Hippocampal formation (tissue), 2 donors: Measurements from ENCODE around the gene CABCOCO1.
A peak's percentile ranks its signal among the peaks of the same experiment; 100 is the strongest.

Experiments
- DNase-seq, 2 donors: peaks; one replicate each; lab custom pipeline; 2025; lab: John Stamatoyannopoulos, UW

The CABCOCO1 gene

DNA sequence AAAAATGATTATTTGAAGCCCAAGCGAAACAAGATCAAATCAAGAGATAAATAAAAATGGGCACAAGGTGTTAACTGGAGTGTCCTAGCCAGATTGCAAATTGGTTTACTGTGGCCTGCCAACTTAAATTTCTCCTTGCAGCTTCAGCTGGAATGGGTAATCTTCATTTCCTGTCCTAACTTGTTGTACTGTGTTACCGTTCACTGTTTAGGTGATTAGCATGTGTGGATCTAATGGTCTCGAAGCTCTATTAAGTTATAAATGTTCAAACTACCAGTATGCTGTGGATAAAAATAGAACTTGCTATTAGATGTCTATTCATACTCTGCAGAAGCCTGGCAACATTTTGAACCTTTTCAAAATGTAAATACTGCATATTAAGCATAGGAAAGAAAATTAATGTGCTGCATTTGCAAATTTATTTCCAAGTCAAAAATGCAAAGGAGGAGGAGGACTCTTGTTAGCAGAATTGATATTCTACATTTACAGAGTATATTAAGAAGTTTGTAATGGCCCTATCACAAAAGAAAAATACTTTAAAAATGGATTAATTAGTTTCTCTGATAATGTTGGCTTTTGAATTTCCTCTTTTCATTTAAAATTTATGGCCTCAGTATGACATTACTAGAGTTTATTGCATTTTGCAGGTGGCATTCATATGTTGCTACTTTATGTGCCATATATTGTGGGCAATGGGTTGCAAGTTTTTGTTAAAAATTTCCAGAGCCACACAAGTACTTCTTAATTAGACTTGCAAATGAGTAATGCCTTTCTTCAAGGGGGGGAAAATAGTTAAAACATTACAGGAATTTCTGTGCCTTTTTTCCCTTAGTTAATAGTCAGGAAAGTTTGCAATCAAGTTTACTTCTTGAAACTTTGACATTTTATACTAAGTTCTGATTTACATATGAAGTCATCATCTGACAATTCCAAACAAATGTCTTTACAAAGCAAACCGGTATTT, 92.1 kb downstream of the CABCOCO1 start:
- DNase-seq, result no peak

DNA sequence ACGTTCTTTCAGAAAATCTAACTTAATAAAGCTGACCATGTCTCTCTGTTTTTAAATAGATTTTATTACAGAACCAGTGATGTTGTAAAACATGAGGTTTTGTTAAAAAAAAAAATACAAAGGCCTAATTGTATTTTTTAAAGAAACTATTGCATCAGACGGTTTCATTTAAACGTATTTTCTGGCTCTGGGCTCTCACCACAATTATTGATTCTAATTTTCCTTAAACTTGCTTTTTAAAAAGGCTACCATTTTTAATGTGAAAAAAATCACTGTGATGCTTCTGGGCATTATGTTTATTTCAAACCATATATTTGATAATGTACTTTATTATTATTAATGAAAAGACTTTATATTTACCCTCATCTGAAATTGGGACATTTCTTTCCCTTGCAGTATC, 94.3 kb downstream of the CABCOCO1 start:
- no peak for DNase-seq

DNA sequence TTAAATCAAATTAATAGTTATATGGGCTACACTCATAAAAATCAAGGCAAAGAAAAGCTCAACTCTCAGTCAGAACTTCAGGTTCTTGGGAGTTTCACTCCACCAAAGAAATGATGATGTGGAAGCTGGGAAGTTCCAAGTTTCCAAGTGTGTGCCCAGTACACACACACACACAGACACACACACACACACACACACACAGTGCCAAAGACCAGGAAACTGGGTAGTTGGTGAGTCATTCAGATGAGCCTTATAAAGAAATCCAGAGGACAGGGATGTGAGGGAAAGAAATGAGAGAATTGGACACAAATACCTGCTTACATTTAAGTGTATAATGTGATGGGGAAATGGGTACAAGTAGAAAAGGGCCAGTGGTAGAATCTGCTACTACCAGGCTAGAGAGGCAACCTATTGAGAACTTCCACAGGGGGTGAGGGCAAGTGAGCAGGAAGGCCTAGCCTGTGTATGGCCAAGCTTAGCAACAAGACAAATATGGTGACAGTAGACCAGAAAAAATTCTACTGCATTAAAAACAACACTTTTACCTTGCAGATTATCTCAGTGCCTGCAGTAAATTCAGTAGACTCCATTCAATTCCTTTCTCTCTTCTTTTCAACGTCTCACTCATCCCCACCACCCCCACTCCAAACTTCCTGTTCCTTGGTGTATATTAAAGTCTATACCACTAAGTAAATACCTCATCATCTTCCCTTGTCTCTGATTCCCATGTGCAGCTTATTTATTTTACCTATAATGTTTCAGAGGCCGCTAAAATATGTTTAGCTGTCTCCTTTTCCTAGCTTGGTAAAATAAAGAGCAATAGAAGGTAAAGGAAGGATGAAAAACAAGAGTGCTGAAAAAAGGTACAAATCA, 95.0 kb downstream of the CABCOCO1 start:
- DNase-seq, result no peak

DNA sequence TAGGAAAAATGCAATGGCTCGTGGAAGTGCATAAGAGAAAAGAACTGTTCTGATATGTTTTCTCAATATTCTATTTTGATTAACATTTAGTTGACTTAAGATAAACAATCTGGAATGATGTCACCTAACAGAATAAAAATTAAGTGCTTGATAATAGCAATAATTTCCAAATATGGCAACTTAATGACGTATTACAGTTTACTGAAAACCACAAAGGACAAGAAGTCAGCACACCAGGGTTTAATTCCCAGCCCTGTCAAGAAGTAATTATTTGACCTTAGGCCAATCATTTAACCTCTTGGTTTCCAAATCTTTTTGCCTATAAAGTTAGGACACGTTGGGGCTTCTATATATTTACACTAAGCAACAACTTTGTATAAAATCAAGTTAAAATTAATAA, 95.7 kb downstream of the CABCOCO1 start:
- DNase-seq, result no peak

DNA sequence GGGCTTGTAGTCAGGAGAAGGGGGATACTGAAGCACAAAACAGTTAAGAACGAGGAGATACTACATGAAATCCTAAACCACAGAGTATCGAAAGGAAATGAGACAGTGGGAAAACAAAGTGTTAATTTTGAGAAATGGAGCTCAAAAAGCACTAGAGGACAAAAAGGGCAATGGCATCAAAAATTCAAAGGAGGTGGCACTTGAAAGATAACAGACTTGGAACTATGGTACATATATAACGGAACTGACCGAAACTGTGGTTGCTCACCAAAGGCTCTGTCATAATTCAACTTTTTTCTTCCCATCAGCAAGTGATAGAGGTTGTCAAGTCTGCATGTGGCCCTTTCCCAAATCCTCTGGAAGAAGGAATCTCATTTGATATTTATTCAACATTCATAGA, 97.0 kb downstream of the CABCOCO1 start:
- DNase-seq, result no peak

DNA sequence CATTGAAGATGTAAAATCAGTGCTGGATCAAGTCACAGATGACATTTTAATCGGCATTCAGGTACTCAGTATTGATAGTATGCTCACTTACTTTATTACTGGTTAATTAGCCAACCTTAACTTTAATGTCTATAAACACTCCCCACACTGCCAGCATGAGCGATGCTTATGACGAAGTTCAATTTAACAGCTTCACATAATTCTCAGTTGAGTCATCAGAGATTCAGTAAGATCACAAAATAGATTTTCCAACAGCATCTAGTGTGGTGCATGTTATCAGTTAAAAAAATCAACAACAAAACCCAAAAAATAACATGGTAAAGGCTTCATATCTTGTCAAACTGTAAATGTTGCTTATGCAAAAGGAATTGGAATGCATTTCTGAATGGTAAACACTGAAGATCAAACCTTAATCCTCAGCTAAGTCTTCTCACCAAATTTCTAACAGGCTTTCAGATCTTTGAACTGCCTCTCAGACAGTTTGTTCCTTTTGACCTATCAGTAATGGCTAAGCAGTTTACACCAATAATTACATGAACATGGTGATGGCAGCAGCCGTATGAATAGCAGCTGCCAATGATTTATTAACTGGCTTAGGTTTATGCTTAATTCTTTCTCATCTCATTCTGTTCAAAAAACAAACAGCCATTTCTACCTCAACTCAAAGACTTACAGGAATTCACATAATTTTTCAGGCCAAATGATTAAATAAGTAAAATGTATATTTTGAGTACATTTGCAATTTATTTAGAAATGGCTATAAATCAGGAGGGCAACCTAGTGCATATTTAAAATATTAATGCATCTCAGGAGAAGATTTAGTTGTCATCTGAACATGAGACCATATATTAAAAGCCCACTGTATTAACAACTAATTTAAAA, 98.5 kb downstream of the CABCOCO1 start:
- no peak for DNase-seq

DNA sequence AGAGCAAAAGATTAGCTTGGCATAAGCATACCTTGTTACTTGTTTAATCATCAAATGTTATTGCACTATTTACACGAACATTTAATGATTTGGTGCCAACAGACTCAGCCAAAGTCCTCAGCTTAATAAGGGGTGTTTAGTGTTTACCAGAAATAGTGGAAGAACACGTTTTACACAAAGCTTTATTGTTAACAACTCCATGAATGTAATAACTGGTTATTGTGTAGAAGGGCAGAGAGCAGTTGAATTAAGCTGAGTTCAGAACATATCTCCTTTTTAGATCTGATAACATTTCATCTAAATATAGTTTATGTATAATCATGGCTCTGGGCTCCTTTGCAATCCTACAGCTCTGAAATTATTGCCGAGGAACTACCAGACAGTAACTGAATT, 99.1 kb downstream of the CABCOCO1 start:
- peak in 1 of 2 donors; percentile 18 for DNase-seq

DNA sequence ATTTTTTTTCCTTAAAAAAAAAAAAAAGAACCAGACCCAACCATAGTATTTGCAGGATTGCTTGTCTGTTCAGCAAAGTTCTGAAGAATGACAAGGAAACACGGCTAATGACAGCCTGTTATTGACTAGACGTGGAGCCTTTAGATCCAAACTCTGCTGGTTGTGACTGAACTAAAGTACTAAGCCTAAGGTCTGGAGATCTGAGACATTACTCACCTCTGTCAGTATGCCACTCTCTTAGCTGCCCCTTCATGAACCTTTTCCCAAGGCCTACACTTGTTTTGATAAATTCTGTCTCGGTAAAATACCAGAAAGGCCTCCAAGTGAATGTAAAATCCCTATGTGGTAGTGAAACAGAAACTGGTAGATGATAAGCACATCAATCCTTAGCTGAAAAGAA, 101.0 kb downstream of the CABCOCO1 start:
- no peak for DNase-seq

DNA sequence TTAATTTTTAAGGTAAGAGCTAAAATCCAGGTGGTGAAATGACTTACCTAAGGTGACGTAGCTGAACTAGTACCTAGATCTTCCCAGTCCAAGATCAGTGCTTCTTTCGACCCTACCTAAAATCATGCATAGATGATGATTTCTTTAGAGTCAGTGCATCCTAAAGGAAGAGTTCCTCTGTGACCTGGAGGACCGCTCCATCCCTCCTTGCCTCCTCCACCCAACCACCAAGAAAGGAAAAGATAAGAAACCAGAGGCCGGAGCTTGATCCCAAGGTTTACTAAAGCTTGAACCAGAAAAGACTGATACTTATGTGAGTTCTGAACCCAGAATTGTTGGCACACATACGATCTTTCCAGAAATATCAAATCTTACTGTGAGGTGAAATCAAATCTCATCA, 101.8 kb downstream of the CABCOCO1 start:
- DNase-seq, result no peak

DNA sequence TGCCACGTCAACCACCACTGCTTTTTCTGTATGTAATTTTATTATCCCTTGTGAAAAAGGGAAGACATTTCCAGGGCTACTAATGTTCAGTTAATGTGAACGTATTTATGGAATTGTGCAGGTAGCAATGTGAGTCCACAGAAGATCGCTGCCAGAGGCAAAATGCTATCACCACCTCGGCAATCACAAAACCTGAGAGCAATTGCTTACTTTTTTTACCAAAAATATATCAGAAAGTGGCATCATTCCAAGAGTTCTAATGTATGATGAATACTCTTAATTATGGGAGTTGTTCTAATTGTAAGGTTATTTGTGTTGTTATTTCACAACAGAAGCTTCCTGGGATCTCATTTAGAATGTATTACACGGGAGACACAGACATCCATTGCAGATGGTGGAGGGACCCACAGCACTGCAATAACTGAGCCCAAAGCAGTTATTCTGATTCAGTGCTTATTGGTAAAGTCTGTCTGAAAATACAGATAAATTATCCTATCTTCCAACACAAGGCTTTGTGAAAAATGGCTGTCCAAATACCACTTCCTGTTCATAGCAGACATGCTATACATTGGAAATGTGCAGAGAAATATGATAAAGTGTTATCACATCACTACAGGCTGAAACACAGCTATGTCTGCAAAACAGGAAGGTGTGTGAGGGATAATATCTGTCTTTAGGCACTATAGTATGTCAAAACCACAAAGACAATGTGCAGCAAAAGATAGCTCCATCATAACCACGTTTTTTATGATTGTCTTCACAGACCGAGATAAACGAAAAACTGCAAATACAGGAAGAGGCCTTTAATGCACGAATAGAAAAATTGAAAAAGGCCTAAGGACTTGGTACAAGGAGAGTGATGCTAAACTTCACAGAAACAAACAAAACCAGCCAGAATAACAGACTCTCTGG, 102.7 kb downstream of the CABCOCO1 start:
- no peak for DNase-seq

DNA sequence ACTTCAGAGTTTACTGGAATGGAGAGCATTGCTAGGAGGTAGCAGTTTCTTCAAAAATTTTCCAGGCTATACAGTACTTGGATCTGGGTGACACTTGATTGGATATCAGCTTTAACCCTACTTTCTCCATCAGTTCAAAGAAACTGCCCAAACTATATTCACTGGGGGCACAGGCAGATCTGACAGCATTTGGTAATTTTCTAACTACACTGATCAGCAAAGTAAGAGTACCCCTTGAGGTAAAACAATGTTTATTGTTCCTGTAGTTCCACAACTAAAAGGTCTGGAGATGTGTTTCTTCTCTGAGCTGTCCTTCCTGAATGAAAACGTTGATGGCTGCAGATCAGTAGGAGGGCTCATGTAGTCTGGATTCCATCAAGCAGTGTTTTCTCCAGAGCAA, 104.2 kb downstream of the CABCOCO1 start:
- no peak for DNase-seq

DNA sequence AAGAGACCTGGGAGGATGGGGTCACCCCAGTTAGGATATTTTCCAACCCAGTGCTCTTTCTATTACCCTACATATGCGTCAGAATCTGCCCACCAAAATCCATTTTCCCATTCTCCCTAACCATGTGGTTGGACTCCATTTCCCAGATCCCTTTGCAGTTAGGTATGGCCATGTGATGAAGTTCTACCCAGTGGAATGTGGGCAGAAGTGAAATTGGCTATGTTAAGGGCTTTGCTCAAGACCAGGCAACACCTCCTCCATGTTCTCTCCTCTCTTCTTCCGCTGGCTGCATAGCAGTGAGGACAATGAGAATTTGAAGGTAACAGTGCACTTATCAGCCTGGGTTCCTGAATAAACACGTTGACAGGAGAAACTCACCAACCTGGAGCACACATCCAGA, 111.3 kb downstream of the CABCOCO1 start:
- no peak for DNase-seq

DNA sequence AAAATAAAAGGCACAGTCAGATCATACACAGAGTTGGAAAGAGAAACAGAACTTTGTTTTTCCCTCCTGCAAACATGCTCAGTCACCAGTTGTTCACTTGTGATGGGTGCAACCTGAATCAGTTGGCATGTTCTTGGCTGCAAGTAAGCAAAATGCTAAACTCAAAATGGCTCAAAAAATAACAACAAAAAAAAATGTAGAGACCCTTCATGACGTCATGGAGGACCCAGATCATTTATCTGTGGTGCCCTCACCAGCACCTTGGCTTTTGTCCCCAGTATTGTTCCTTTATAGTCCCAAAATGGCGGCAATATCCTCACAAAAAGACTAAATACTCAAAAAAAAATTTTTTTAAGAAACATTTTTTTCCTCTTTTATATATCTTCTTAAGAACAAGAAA, 112.4 kb downstream of the CABCOCO1 start:
- no peak for DNase-seq

DNA sequence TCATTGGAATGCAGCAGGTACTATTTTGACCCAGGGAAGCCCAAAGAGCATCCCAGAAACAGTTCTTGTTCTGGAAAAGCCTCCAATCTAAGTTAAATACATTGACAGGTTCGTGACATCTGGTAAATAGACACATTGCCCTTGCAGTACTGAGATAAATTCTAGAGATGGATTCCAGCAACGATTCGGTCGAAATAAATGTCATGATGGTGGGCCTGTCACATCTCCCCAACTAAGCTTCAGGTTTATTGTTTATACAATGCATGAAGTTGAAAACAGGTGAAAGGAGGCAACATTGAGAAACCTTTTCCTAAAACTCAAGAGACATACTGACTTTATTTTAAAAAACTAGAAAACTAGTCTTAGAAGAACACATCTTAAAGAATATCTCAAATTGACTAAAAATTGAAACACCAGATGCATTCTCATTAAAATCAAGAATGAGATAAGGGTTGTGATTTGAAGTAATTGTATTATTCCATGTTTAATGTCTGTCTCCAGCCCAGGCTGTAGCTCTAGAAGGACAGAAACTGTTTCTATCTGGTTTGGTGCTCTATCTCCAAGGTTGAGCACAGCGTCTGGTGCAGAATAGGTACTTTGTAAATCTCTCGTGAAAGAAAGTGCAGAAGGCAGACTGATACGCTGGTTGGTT, 114.0 kb downstream of the CABCOCO1 start:
- no peak for DNase-seq

DNA sequence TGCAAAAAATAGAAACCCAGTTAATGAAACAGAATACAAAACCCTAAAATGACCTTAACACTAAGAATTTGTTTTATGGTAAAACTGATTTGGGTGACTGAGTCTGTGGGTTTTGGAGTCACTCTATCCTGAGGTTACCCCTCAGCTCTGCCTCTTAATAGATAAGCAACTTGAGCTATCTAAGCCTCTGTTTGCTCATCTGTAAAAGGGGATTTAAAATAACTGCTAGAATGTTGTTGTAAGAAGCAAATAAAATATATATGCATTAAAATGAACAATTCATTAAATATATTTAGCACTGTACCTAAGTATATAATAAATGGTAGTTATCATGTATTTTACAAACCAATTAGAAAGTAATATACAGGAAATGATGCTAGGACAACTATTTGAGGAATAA, 115.4 kb downstream of the CABCOCO1 start:
- DNase-seq, result no peak

DNA sequence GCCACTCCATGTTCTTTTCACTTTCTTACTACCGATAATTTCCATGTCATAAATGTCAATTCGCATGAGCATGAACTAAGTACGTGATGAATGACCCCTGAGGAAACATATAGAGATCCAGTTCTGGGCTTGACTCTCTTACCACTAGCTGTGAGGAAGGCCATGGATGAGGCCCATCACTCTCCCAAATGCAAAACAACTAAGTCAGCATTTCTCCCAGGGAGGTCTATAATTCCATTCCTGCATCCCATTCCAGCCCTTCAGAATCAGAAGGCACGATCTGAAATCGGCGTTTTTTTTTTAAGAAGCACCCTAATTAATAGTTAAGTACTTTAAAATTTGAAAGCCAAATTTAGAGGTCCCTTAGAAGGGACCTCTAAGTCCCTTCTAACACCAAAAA, 116.5 kb downstream of the CABCOCO1 start:
- DNase-seq, result no peak

DNA sequence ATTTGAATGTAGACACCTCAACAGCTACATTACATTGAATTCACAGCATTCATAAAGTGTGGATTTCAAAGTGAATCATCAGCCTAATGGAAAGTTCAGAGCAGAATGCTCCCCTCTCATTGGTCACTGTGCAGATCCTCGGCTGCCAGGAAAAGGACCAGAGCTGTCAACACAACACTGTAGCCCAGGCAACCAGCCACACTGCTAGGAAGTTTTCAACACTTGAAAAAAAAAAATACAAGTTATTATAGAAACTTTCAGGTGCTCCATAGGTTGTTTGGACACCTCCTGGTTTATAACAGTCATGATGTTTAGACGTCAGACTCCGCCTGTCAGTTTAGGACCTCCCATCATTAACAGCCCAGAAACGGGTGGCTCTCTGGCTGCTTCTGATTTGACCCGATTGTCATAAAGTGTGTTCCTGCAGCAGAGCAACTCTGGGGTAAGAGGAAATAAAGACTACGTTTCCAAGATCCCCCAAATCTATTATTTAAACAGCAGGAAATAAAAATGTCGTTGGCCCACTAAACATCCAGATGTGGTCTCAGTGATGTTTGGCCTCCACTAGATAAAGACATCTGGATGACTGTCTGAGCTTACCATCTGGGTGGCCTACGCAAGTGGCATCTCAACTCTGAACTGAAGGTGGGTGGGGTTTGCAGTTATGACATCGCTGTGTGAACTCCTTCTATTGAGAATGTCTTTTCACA, 117.4 kb downstream of the CABCOCO1 start:
- DNase-seq, result no peak

DNA sequence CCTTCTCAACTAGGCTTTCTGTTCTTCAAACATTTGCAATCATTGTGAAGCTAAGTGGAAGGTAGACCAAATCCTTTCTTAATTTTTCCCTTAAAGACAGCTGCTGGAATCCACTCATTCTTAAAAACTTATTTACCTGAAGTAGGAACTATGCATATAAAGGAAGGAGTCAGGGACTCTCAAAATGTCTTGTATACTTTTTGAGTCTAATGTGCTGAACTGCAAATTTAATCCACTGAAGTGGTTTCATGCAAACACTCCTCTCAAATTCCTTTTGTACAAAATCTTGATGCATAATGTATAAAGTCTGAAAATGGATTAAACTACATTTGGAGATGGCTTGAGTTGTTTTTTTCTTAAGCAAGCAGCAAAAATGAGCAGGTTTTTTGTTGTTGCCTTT, 118.0 kb downstream of the CABCOCO1 start:
- no peak for DNase-seq

DNA sequence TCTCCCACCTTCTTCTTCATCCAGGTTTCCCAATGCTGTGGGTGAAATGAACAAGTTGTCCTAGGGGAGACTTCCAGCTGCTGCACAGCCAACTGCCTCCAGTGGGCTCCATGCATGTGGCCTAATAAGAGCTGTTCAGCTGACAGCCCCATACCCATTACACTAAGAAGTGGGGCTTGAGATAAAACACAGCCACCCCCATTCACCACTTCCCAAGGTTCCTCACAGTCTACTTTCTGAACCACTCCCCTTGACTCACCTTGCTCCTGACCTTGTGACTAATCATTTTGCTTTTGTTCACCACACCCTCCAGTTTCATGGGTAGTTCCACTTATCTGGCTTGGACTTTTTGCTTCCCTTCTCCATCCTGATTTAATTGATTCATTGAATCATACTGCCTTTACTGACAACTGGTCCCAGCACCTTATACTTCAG, 119.3 kb downstream of the CABCOCO1 start:
- no peak for DNase-seq
